ENCODE measurements around the gene KCNQ1.

Gene KCNQ1

DNA sequence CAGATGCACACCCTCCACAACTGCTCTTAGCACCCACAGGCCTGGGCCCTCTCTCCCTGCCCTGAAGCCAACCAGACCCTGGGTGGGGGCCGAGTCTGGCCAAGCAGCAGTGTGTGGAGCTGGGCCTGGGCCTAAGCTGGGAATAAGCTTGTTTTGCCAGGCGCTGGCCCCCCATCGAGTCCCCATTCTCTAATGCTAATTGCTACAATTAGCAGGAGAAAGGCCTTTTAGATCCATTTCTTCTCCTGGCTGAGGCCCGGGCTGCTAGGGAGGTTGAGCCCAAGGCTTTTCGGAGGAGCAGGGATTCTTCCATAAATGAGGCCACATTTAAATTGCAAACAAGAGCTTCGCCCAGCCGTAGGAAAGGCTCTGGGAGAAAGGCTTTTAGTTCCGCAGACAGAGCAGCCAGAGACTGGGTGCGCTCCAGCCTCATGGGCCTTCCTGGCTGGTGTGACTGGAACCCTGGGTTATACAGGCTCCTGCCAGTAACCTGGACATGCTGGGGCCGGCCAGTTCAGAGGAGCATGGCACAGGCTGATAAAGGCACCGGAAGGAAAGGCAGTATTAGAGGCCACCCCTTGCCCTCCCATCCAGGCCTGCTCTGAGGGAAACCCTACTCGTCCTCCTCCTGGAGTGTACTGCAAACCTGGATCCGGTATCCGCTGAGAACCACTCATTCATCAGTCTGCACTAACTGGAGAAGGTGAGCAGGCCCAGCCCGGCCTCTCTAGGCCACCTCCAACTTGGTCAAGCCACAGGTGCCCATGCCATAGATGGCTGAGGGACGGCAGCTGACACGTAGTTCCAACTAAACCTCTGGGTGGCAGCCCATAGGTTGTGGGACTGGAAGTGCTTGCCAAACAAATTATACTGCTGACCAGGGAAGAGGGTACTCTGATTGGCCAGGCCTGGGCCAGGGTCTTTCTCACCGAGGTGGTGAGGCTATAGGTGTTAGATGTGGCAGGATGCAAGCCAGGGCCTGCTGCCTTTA, 248.8 kb downstream of the KCNQ1 start:
- no peak overlapping the region for H2AFZ ChIP-seq (ENCODE audit: low read depth, low read length, severe bottlenecking)
- H3K9me2 ChIP-seq (replicated peaks; ENCODE audit: insufficient read depth, low read length): no peaks in the 10 kb centered on the region
- H3K27me3 ChIP-seq (ENCODE audit: low read length): no peaks in the 10 kb centered on the region
- no peak overlapping the region for H3K4me3 ChIP-seq (ENCODE audit: insufficient read depth, low read length, poor library complexity, severe bottlenecking)
- no peaks in the 10 kb centered on the region for H4K20me1 ChIP-seq (ENCODE audit: low read depth, low read length)
- no peaks in the 10 kb centered on the region for H3F3A ChIP-seq (ENCODE audit: insufficient read depth)
- TF ChIP-seq, protein P1, sequence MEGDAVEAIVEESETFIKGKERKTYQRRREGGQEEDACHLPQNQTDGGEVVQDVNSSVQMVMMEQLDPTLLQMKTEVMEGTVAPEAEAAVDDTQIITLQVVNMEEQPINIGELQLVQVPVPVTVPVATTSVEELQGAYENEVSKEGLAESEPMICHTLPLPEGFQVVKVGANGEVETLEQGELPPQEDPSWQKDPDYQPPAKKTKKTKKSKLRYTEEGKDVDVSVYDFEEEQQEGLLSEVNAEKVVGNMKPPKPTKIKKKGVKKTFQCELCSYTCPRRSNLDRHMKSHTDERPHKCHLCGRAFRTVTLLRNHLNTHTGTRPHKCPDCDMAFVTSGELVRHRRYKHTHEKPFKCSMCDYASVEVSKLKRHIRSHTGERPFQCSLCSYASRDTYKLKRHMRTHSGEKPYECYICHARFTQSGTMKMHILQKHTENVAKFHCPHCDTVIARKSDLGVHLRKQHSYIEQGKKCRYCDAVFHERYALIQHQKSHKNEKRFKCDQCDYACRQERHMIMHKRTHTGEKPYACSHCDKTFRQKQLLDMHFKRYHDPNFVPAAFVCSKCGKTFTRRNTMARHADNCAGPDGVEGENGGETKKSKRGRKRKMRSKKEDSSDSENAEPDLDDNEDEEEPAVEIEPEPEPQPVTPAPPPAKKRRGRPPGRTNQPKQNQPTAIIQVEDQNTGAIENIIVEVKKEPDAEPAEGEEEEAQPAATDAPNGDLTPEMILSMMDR (IDR thresholded peaks at IDR 0.05; ENCODE audit: insufficient read depth, low read length, poor library complexity, severe bottlenecking): no peak
- no peak for TF ChIP-seq EZH2phosphoT487 (conservative IDR thresholded peaks at IDR 0.05; ENCODE audit: low read length)
- H3K27ac ChIP-seq (ENCODE audit: low read depth, low read length): no peak overlapping the region
- no peak overlapping the region for H3K9ac ChIP-seq (ENCODE audit: low read length)
- H3K79me2 ChIP-seq (ENCODE audit: insufficient read depth, low read length): no peaks in the 10 kb centered on the region
- H3K9me3 ChIP-seq (ENCODE audit: insufficient read depth, low read length): no peaks in the 10 kb centered on the region
- no peak overlapping the region for H3K4me2 ChIP-seq (ENCODE audit: low read depth, low read length, poor library complexity, severe bottlenecking)
- no peaks in the 10 kb centered on the region for H3K36me3 ChIP-seq (ENCODE audit: low read length)

DNA sequence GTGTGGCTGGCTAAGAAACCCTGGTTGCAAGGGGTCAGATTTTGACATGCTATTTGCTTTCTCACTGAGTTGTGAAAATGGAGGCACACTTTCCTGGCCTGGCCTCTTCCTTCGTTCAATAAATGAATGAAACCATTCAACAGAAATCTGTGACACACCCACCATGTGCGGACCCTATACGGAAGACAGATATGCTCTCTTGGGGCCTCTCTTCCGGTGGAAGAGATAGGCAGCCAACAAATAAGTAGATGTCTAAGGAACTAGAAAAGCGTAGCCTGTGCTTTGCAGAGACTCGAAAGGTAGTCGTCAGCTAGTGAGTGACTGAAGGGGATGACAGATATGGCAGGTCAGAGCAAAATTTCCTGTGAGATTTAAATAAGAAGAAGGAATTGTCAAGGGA, 249.7 kb downstream of the KCNQ1 start:
- no peak overlapping the region for H3K4me3 ChIP-seq (ENCODE audit: insufficient read depth, low read length, poor library complexity, severe bottlenecking)

DNA sequence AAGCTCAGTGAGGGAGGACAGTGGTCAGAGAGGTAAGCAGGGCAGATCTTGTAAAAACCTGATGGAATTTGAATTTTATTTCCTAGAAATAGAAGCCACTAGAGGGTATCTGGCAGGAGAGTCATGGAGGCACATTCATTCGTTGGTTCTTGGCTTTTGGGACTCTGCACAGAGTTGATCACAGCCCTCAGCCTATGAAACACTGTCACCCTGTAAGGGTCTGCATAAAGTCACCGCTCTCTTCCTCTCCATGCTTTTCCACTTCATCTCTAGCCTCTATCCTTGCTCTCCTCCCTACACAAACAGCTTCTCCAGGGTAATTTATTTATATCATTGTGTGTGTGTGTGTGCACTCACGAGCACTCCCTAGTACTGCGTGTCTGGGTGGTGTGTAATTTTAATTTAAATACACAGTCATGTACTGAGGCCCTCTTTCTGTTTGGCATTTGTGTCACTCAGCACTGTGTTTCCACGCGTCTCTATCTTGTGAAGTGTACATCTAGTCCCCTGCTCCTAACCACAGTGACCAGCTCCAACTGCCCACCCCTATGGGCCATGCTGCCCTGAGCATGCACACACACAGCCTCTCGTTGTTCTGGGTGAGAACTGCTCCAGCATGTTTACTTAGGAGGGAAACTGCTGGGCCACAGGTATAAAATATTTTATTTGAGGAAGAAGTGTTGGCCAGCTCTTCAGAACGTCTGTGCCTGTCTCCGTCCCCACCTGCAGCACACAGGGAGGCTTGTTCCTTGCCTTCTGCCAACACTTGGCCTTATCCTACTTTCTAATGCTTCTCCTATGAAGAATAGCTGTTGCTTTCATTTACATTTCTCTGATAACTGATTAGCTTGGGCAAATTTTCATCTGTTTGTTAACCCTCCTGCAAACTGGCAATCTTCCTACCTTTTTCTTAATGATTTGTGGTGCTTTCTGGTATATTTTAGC, 250.5 kb downstream of the KCNQ1 start:
- Histone ChIP-seq H3K36me3 (ENCODE audit: low read length) (no peaks in the 10 kb centered on the region), H3K9me2 (replicated peaks; ENCODE audit: insufficient read depth, low read length) (no peaks in the 10 kb centered on the region), H4K20me1 (ENCODE audit: low read depth, low read length) (no peaks in the 10 kb centered on the region), H3F3A (ENCODE audit: insufficient read depth) (no peaks in the 10 kb centered on the region), H3K4me2 (ENCODE audit: low read depth, low read length, poor library complexity, severe bottlenecking) (no peak overlapping the region), H3K4me3 (ENCODE audit: insufficient read depth, low read length, poor library complexity, severe bottlenecking) (no peak overlapping the region), H3K9ac (ENCODE audit: low read length) (no peak overlapping the region), H2AFZ (ENCODE audit: low read depth, low read length, severe bottlenecking) (no peak overlapping the region), H3K9me3 (ENCODE audit: insufficient read depth, low read length) (no peaks in the 10 kb centered on the region), H3K27ac (ENCODE audit: low read depth, low read length) (no peak overlapping the region), H3K79me2 (ENCODE audit: insufficient read depth, low read length) (no peaks in the 10 kb centered on the region), H3K27me3 (ENCODE audit: low read length) (no peaks in the 10 kb centered on the region)
- no peak for TF ChIP-seq EZH2phosphoT487 (conservative IDR thresholded peaks at IDR 0.05; ENCODE audit: low read length)
- TF ChIP-seq, protein P1 (IDR thresholded peaks at IDR 0.05; ENCODE audit: insufficient read depth, low read length, poor library complexity, severe bottlenecking): no peak

More for the DNA sequence above, 249.7 kb downstream of the KCNQ1 start:
- Histone ChIP-seq H4K20me1 (ENCODE audit: low read depth, low read length) (no peaks in the 10 kb centered on the region), H3K27ac (ENCODE audit: low read depth, low read length) (no peak overlapping the region), H3K4me2 (ENCODE audit: low read depth, low read length, poor library complexity, severe bottlenecking) (no peak overlapping the region), H3K79me2 (ENCODE audit: insufficient read depth, low read length) (no peaks in the 10 kb centered on the region), H3K36me3 (ENCODE audit: low read length) (no peaks in the 10 kb centered on the region), H3K27me3 (ENCODE audit: low read length) (no peaks in the 10 kb centered on the region), H3K9me2 (replicated peaks; ENCODE audit: insufficient read depth, low read length) (no peaks in the 10 kb centered on the region), H3K9me3 (ENCODE audit: insufficient read depth, low read length) (no peaks in the 10 kb centered on the region), H3F3A (ENCODE audit: insufficient read depth) (no peaks in the 10 kb centered on the region), H2AFZ (ENCODE audit: low read depth, low read length, severe bottlenecking) (no peak overlapping the region), H3K9ac (ENCODE audit: low read length) (no peak overlapping the region)
- TF ChIP-seq EZH2phosphoT487 (conservative IDR thresholded peaks at IDR 0.05; ENCODE audit: low read length): no peak
- TF ChIP-seq, protein P1 (IDR thresholded peaks at IDR 0.05; ENCODE audit: insufficient read depth, low read length, poor library complexity, severe bottlenecking): no peak
